ENCODE data around the gene APOE. TPM values are rescaled to one million over a fixed set of nuclear protein-coding genes. Genes with fewer than 3 reads are reported as not detected.
"Not testable (repeated sequence)": the region's sequence is repeated elsewhere in the genome, so short reads cannot be mapped to it uniquely, and the experiment has no call there.

The APOE gene
- polyA plus RNA-seq, 2 of the 4 experiments (the other 2 are of a cell fraction): 12.5 to 31.9 TPM

GRCh38 chr19:44908836-44909261, 3.3 kb downstream of the APOE start:
- DNase-seq (ENCODE audit: low read depth in 1 of 2, low spot score in 1 of 2) (no peak), FAIRE-seq (no peak), ATAC-seq (no peak)
- ChIA-PET POLR2A (no interaction called here), CTCF (interaction anchor here (0.9 to 18.1 kb wide), 4 partner anchors 14 to 98 kb away, joined by 3 to 303 read pairs (median 4); partner anchors contain the start of gene CLPTM1)
- TF ChIP-seq ATOH8 (CRISPR knock-in tag; IDR thresholded peaks at IDR 0.05; ENCODE audit: low read depth) (no peak), CEBPB (IDR thresholded peaks at IDR 0.05) (no peak), NPAS2 (CRISPR knock-in tag; IDR thresholded peaks at IDR 0.05; ENCODE audit: borderline replicate concordance) (no peak), TP53 (CRISPR knock-in tag; IDR thresholded peaks at IDR 0.05) (no peak), NR3C1 (IDR thresholded peaks at IDR 0.05) (no peak), CBX8 (IDR thresholded peaks at IDR 0.05) (no peak), MAZ (IDR thresholded peaks at IDR 0.05; ENCODE audit: borderline replicate concordance, low read depth, low read length) (no peak), HEYL (CRISPR knock-in tag; IDR thresholded peaks at IDR 0.05) (no peak), EP300 (IDR thresholded peaks at IDR 0.05) (no peak)
- Histone ChIP-seq H3K4me2 (no peak overlapping the region), H3K9me3 (no peaks in the 10 kb centered on the region), H3K4me3 (no peak overlapping the region), H3K4me1 (peaks cover 49% of the 10 kb centered on the region), H3K27ac (no peak overlapping the region)
- WGBS (ENCODE audit: missing lambda C conversion rate): 95% methylated on average over 37 of the region's 44 CpGs

GRCh38 chr19:44909775-44910174, 4.2 kb downstream of the APOE start:
- no peak for TF ChIP-seq HOXB13 (CRISPR knock-in tag; IDR thresholded peaks at IDR 0.05; ENCODE audit: low read depth)
- no peak for TF ChIP-seq KDM1A (IDR thresholded peaks at IDR 0.05; ENCODE audit: low read depth)
- no peak for TF ChIP-seq PHF8 (IDR thresholded peaks at IDR 0.05; ENCODE audit: borderline replicate concordance, low read depth)
- TF ChIP-seq ELK1 (IDR thresholded peaks at IDR 0.05; ENCODE audit: low read depth, low read length): no peak
- no peak for TF ChIP-seq ZSCAN20 (CRISPR knock-in tag; IDR thresholded peaks at IDR 0.05)
- TF ChIP-seq HEYL (CRISPR knock-in tag; IDR thresholded peaks at IDR 0.05): no peak
- TF ChIP-seq CBX2 (IDR thresholded peaks at IDR 0.05; ENCODE audit: borderline replicate concordance, low read depth): no peak
- TF ChIP-seq FOSL2 (IDR thresholded peaks at IDR 0.05): no peak
- TF ChIP-seq FOSL2 (CRISPR knock-in tag; IDR thresholded peaks at IDR 0.05): no peak
- TF ChIP-seq JUNB (IDR thresholded peaks at IDR 0.05): no peak
- TF ChIP-seq JUN (IDR thresholded peaks at IDR 0.05): no peak
- no peak for TF ChIP-seq MAFK (IDR thresholded peaks at IDR 0.05; ENCODE audit: partially characterized antibody)
- no peak for TF ChIP-seq RARB (CRISPR knock-in tag; IDR thresholded peaks at IDR 0.05)
- TF ChIP-seq POLR2AphosphoS2 (conservative IDR thresholded peaks at IDR 0.05; ENCODE audit: low read length): no peak
- TF ChIP-seq USF2 (IDR thresholded peaks at IDR 0.05): no peak
- H3K4me1 ChIP-seq: peaks cover 49% of the 10 kb centered on the region
- no peaks in the 10 kb centered on the region for H3K9me3 ChIP-seq
- ATAC-seq: no peak
- H3K4me3 ChIP-seq: no peak overlapping the region
- H3K4me2 ChIP-seq: no peak overlapping the region
- FAIRE-seq: no peak
- CTCF ChIA-PET: interaction anchor here (0.7 to 18.1 kb wide), 12 partner anchors 6 to 197 kb away, joined by 3 to 303 read pairs (median 4); partner anchors contain the start of gene CLPTM1
- POLR2A ChIA-PET: interaction anchor here (0.6 to 1.0 kb wide), 4 partner anchors 8 to 994 kb away, joined by 3 to 8 read pairs (median 6); no protein-coding TSS in a partner anchor
- no peak for DNase-seq (ENCODE audit: low read depth in 1 of 2, low spot score in 1 of 2)
- WGBS (ENCODE audit: missing lambda C conversion rate): 98% methylated on average over 5 of the region's 5 CpGs
- H3K27ac ChIP-seq: peak overlapping the region in 1 of 2 experiments; percentile 92; a peak in 3 of 6 replicates

- not testable (repeated sequence) for H3K4me2 ChIP-seq; H3K4me3 ChIP-seq; H3K9me3 ChIP-seq; FAIRE-seq; ATAC-seq; DNase-seq (ENCODE audit: low read depth in 1 of 2, low spot score in 1 of 2)
- ChIA-PET POLR2A (interaction anchor here (0.7 kb wide), 1 partner anchor 127 kb away, joined by 7 read pairs; the partner anchor contains the start of gene CLASRP), CTCF (interaction anchor here (0.7 to 18.1 kb wide), 15 partner anchors 8 to 148 kb away, joined by 3 to 303 read pairs (median 7); partner anchors contain the start of genes APOC2 and CLPTM1)
- H3K4me1 ChIP-seq: peaks cover 36% of the 10 kb centered on the region
- peak overlapping the region in 1 of 2 experiments; percentile 92; a peak in 3 of 6 replicates for H3K27ac ChIP-seq
- 95% methylated on average over 6 of the region's 6 CpGs for WGBS (ENCODE audit: missing lambda C conversion rate)
Observed at GRCh38 chr19:44911896-44912295, 6.3 kb downstream of the APOE start.
